Measurements from ENCODE around the gene SPON2.

Gene SPON2

DNA sequence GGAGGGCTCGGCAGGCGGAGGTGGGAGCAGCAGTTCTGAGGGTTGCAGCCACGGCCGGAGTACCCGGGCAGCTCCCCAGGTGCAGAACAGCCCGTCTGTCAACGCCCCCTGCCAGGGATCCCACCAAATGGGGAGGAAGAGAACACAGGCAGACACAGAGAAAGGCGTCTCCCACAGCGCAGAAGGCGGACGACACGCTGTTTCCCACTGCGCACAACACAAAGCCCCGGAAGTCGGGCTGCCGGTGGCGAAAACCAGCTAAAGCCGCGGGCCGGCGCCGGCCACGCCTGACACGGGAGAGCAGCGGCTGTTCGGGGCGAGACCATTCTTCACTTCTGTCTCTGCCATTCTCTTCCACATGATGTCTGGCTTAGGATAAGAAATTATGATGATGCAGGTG lies 45.0 kb upstream of the SPON2 start:
- H3K9me3 ChIP-seq: no peaks in the 10 kb centered on the region
- intact Hi-C loops (cut with DNase I; ENCODE audit: low total_unique reads): no loop called here
- TF ChIP-seq, protein P1, sequence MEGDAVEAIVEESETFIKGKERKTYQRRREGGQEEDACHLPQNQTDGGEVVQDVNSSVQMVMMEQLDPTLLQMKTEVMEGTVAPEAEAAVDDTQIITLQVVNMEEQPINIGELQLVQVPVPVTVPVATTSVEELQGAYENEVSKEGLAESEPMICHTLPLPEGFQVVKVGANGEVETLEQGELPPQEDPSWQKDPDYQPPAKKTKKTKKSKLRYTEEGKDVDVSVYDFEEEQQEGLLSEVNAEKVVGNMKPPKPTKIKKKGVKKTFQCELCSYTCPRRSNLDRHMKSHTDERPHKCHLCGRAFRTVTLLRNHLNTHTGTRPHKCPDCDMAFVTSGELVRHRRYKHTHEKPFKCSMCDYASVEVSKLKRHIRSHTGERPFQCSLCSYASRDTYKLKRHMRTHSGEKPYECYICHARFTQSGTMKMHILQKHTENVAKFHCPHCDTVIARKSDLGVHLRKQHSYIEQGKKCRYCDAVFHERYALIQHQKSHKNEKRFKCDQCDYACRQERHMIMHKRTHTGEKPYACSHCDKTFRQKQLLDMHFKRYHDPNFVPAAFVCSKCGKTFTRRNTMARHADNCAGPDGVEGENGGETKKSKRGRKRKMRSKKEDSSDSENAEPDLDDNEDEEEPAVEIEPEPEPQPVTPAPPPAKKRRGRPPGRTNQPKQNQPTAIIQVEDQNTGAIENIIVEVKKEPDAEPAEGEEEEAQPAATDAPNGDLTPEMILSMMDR (IDR thresholded peaks at IDR 0.05): no peak
- no peak overlapping the region for H3K4me3 ChIP-seq
- no peak for DNase-seq
- no peak overlapping the region for H3K27ac ChIP-seq
- no peaks in the 10 kb centered on the region for H3K27me3 ChIP-seq
- peaks cover 52 to 89% (median 68%) of the 10 kb centered on the region in 3 donors for H3K36me3 ChIP-seq
- peaks cover 0 to 2% (median under 1%) of the 10 kb centered on the region in 4 donors for H3K4me1 ChIP-seq

- H3K27ac ChIP-seq: no peak overlapping the region
- no peaks in the 10 kb centered on the region for H3K9me3 ChIP-seq
- no peaks in the 10 kb centered on the region for H3K27me3 ChIP-seq
- H3K4me1 ChIP-seq: peaks cover 0 to 7% (median 5%) of the 10 kb centered on the region in 4 donors
- DNase-seq: no peak
- H3K36me3 ChIP-seq: peaks cover 53 to 89% (median 70%) of the 10 kb centered on the region in 3 donors
- intact Hi-C loops (cut with DNase I; ENCODE audit: low total_unique reads): no loop called here
- TF ChIP-seq, protein P1 (IDR thresholded peaks at IDR 0.05): no peak
- H3K4me3 ChIP-seq: no peak overlapping the region
Observed at GRCh38 chr4:1216869-1217294, 44.5 kb upstream of the SPON2 start.

GRCh38 chr4:1216076-1216614 lies 43.8 kb upstream of the SPON2 start:
- peaks cover 46 to 81% (median 63%) of the 10 kb centered on the region in 3 donors for H3K36me3 ChIP-seq
- intact Hi-C loops (cut with DNase I; ENCODE audit: low total_unique reads): no loop called here

GRCh38 chr4:1215141-1216075 lies 43.0 kb upstream of the SPON2 start:
- Histone ChIP-seq H3K4me3 (no peak overlapping the region), H3K36me3 (peaks cover 39 to 79% (median 63%) of the 10 kb centered on the region in 3 donors), H3K9me3 (no peaks in the 10 kb centered on the region), H3K27ac (no peak overlapping the region), H3K4me1 (peaks cover 0 to 21% (median 20%) of the 10 kb centered on the region in 4 donors), H3K27me3 (no peaks in the 10 kb centered on the region)
- TF ChIP-seq, protein P1 (IDR thresholded peaks at IDR 0.05): no peak
- DNase-seq: no peak
- intact Hi-C loops (cut with DNase I; ENCODE audit: low total_unique reads): no loop called here

More at GRCh38 chr4:1216076-1216614, 43.8 kb upstream of the SPON2 start:
- Histone ChIP-seq H3K9me3 (no peaks in the 10 kb centered on the region), H3K4me1 (peaks cover 0 to 14% (median 12%) of the 10 kb centered on the region in 4 donors), H3K27me3 (no peaks in the 10 kb centered on the region), H3K4me3 (no peak overlapping the region), H3K27ac (no peak overlapping the region)
- DNase-seq: no peak
- TF ChIP-seq, protein P1 (IDR thresholded peaks at IDR 0.05): no peak

DNA sequence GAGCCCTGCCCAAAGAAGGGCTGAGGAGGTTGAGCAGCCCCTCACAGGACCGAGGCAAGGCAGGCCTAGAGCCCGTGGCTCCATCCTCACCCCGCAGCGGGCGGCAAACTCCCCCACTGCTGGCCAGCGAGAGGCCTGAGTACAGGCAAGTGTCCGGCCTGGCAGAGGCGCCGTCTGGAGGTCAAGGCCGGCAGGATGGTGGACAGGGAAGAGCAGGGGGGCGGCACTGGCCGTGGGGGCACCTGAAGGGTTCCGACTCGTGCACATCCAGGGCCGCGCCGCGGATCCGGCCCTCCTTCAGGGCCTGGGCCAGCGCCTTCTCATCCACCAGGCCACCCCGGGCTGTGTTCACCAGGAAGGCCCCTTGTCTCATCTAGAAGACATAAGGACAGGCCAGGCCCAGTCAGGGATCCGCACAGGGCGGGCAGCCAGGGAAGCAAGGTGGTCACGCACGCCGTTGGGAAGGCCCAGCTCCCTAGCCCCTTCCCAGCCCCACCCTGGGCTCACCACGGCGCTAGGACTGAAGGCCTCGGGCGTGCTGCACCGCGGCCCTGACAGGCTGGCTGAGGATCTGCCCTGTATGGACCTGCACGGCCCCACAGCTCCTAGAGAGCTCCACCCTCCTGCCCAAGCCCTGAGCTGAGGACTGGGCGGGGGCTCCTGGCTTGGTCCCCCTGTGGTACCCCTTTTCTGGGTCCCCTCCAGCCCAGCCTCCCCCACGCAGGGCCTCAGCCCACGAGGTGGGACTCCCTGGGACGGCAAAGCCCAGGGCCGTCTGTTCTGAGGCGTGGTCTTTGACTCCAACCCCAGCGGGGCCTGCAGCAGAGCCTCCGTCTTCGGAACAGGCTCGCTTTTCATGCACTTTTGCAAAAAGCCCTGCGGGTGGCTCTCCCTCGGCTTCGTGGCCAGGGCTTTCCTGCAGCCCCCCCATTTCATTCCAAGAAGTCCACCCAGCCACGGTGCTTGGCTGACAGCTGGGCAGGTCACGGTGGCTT lies 42.0 kb upstream of the SPON2 start:
- no peaks in the 10 kb centered on the region for H3K9me3 ChIP-seq
- intact Hi-C loops (cut with DNase I; ENCODE audit: low total_unique reads): no loop called here
- DNase-seq: no peak
- peaks cover 7 to 31% (median 30%) of the 10 kb centered on the region in 4 donors for H3K4me1 ChIP-seq
- TF ChIP-seq, protein P1 (IDR thresholded peaks at IDR 0.05): no peak
- no peak overlapping the region for H3K27ac ChIP-seq
- H3K36me3 ChIP-seq: peaks cover 38 to 75% (median 61%) of the 10 kb centered on the region in 3 donors
- no peaks in the 10 kb centered on the region for H3K27me3 ChIP-seq
- H3K4me3 ChIP-seq: no peak overlapping the region
